ENCODE measurements around the gene TDRD7. TPM values are rescaled to one million over a fixed set of nuclear protein-coding genes. Genes with fewer than 3 reads are reported as not detected.

The TDRD7 gene
- total and polyA plus RNA-seq, 2 experiments from 2014 or later: 10.4 to 18.2 TPM

GRCh38 chr9:97396256-97396655 lies 15.6 kb upstream of the TDRD7 start:
- Histone ChIP-seq H3K4me1 (ENCODE audit: insufficient read depth) (peaks cover 5% of the 10 kb centered on the region), H3K9me3 (ENCODE audit: low read depth) (no peaks in the 10 kb centered on the region), H3K79me2 (no peaks in the 10 kb centered on the region), H3K27ac (no peak overlapping the region), H3K4me2 (no peak overlapping the region), H4K20me1 (ENCODE audit: insufficient read depth, poor library complexity, severe bottlenecking) (no peaks in the 10 kb centered on the region), H3K9me2 (replicated peaks; ENCODE audit: insufficient read depth) (no peaks in the 10 kb centered on the region), H2AFZ (no peak overlapping the region), H3K27me3 (no peaks in the 10 kb centered on the region), H3K36me3 (replicated peaks; ENCODE audit: insufficient read depth, low read depth) (no peaks in the 10 kb centered on the region), H3K4me3 (no peak overlapping the region)
- 89% methylated on average over 7 of the region's 7 CpGs for WGBS (ENCODE audit: low lambda C conversion rate, missing lambda C conversion rate)
- no peak for TF ChIP-seq CTCF (IDR thresholded peaks at IDR 0.05; ENCODE audit: poor library complexity)
- TF ChIP-seq EZH2 (IDR thresholded peaks at IDR 0.05; ENCODE audit: borderline replicate concordance): no peak
- no peak for TF ChIP-seq EZH2phosphoT487 (IDR thresholded peaks at IDR 0.05; ENCODE audit: low read depth, severe bottlenecking, unreplicated experiment)
- DNase-seq (ENCODE audit: low spot score): no peak

- Histone ChIP-seq H3K27ac (no peak overlapping the region), H3K27me3 (no peaks in the 10 kb centered on the region), H3K4me3 (no peak overlapping the region), H3K4me2 (no peak overlapping the region), H4K20me1 (ENCODE audit: insufficient read depth, poor library complexity, severe bottlenecking) (no peaks in the 10 kb centered on the region), H3K79me2 (no peaks in the 10 kb centered on the region), H3K36me3 (replicated peaks; ENCODE audit: insufficient read depth, low read depth) (no peaks in the 10 kb centered on the region), H3K9me2 (replicated peaks; ENCODE audit: insufficient read depth) (no peaks in the 10 kb centered on the region), H3K4me1 (ENCODE audit: insufficient read depth) (peaks cover 5% of the 10 kb centered on the region), H3K9me3 (ENCODE audit: low read depth) (no peaks in the 10 kb centered on the region), H2AFZ (no peak overlapping the region)
- DNase-seq (ENCODE audit: low spot score): no peak
- TF ChIP-seq CTCF (IDR thresholded peaks at IDR 0.05; ENCODE audit: poor library complexity): no peak
- no peak for TF ChIP-seq EZH2 (IDR thresholded peaks at IDR 0.05; ENCODE audit: borderline replicate concordance)
- TF ChIP-seq EZH2phosphoT487 (IDR thresholded peaks at IDR 0.05; ENCODE audit: low read depth, severe bottlenecking, unreplicated experiment): no peak
- 82% methylated on average over 1 of the region's 1 CpG for WGBS (ENCODE audit: low lambda C conversion rate, missing lambda C conversion rate)
Measured at GRCh38 chr9:97397220-97397619, 14.7 kb upstream of the TDRD7 start.

GRCh38 chr9:97398999-97399758 lies 12.7 kb upstream of the TDRD7 start:
- H3K9me2 ChIP-seq (replicated peaks; ENCODE audit: insufficient read depth): no peaks in the 10 kb centered on the region
- H3K4me3 ChIP-seq: no peak overlapping the region
- WGBS (ENCODE audit: low lambda C conversion rate, missing lambda C conversion rate): 38% methylated on average over 20 of the region's 20 CpGs
- no peaks in the 10 kb centered on the region for H3K9me3 ChIP-seq (ENCODE audit: low read depth)
- no peak overlapping the region for H3K4me2 ChIP-seq
- H2AFZ ChIP-seq: no peak overlapping the region
- peak; percentile 89 for DNase-seq (ENCODE audit: low spot score)
- H3K27ac ChIP-seq: peak overlapping the region; percentile 61
- H3K27me3 ChIP-seq: no peaks in the 10 kb centered on the region
- H3K36me3 ChIP-seq (replicated peaks; ENCODE audit: insufficient read depth, low read depth): no peaks in the 10 kb centered on the region
- H4K20me1 ChIP-seq (ENCODE audit: insufficient read depth, poor library complexity, severe bottlenecking): no peaks in the 10 kb centered on the region
- TF ChIP-seq EZH2phosphoT487 (IDR thresholded peaks at IDR 0.05; ENCODE audit: low read depth, severe bottlenecking, unreplicated experiment) (no peak), EZH2 (IDR thresholded peaks at IDR 0.05; ENCODE audit: borderline replicate concordance) (no peak), CTCF (IDR thresholded peaks at IDR 0.05; ENCODE audit: poor library complexity) (peak; percentile 89)
- H3K79me2 ChIP-seq: no peaks in the 10 kb centered on the region
- peaks cover 6% of the 10 kb centered on the region for H3K4me1 ChIP-seq (ENCODE audit: insufficient read depth)

Measured in hepatocyte (in vitro differentiated cells).